K562 (cell line): ENCODE data around the gene ADD2.

ENCODE experiments used
- BHLHE40 ChIP-seq: IDR thresholded peaks from 2 replicates; pipeline ENCODE4 v1.6.1; 2011; ENCODE audit warnings: low read length, improper control_type of control experiment
- CXXC5 ChIP-seq: fragments of 250-450 bp; sonication (Bioruptor Pico); IDR thresholded peaks from 2 replicates; pipeline ENCODE4 v1.8.0; 2022; ENCODE audit warnings: inconsistent platforms, mild to moderate bottlenecking, moderate library complexity
- EZH2 ChIP-seq: IDR thresholded peaks from 2 replicates; pipeline ENCODE4 v1.6.1; 2012; ENCODE audit warnings: low read depth, mild to moderate bottlenecking, inconsistent platforms, low read length, borderline replicate concordance
- NRF1 ChIP-seq, 2 experiments: fragments of 450-650 bp; IDR thresholded peaks in 1 of 2; conservative IDR thresholded peaks in 1 of 2; 2 replicates each; pipeline ENCODE4 v1.6.1; 2014; ENCODE audit warnings: mild to moderate bottlenecking in 2 of 2
- RAD21 ChIP-seq, 2 experiments: fragments of 250-450 bp in 1 of 2; fragments of 450-650 bp in 1 of 2; sonication (Bioruptor Pico) in 1 of 2; formaldehyde crosslinking in 1 of 2; IDR thresholded peaks in 1 of 2; conservative IDR thresholded peaks in 1 of 2; 2 replicates each; pipeline versions ENCODE4 v1.4.0 to v1.8.0; 2020 to 2022; ENCODE audit warnings: mild to moderate bottlenecking in 2 of 2, moderate library complexity in 1 of 2
- RFX5 ChIP-seq: IDR thresholded peaks from 2 replicates; pipeline ENCODE4 v1.6.1; 2011; ENCODE audit warnings: low read depth, mild to moderate bottlenecking, improper control_type of control experiment, low read length
- TBL1XR1 ChIP-seq, 2 experiments: IDR thresholded peaks; 2 replicates each; pipeline ENCODE4 v1.6.1; 2012; ENCODE audit warnings: improper control_type of control experiment in 2 of 2, low read length in 2 of 2, mild to moderate bottlenecking in 1 of 2
- ZBTB26 ChIP-seq: fragments of 450-650 bp; formaldehyde crosslinking; IDR thresholded peaks from 2 replicates; pipeline ENCODE4 v1.4.0; 2022; ENCODE audit warnings: missing genetic modification characterization
- ZNF12 ChIP-seq: sonication (generic); formaldehyde crosslinking; IDR thresholded peaks from 2 replicates; pipeline ENCODE4 v1.4.0; 2020; ENCODE audit warnings: mild to moderate bottlenecking, missing genetic modification reagents
- TF ChIP-seq, protein P1 (sequence below), 3 experiments: IDR thresholded peaks in 2 of 3; conservative IDR thresholded peaks in 1 of 3; 2 replicates each; pipeline ENCODE4 v1.5.1; 2011 to 2012; ENCODE audit warnings: low read length in 3 of 3, mild to moderate bottlenecking in 3 of 3, control low read depth in 2 of 3, improper control_type of control experiment in 1 of 3, inconsistent platforms in 1 of 3, low read depth in 1 of 3, mixed read lengths in 1 of 3, moderate library complexity in 1 of 3; ENCODE audit not compliant: insufficient read depth in 2 of 3

DNA sequence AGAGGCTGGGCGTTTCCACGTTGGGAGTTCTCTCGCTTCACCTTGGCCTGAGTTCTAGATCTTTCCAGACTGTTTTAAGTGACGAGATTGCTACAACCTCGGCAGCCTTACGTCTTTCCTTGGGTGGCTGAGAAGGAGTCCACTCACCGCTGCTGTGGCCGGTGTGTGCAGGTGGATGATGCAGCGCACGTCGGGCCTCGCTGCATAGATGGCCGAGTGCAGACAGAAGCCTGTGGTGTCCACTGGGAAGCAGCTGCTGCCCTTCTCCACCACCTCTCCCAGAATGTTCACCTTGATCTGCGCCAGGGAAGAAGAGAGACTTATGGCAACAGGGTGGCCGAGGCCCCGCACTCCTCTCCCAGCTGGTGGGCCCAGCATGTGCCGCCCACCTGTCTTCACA is 75.7 kb downstream of the ADD2 start:
- TF ChIP-seq EZH2 (no peak), RAD21 (CRISPR knock-in tag; conservative IDR thresholded peaks at IDR 0.05 in 1 of 2, IDR thresholded peaks at IDR 0.05 in 1 of 2) (no peak), ZBTB26 (CRISPR knock-in tag) (no peak), ZNF12 (no peak), TBL1XR1 (IDR thresholded peaks at IDR 0.05; ENCODE audit: low read length in 2 of 2) (no peak), CXXC5 (CRISPR knock-in tag) (no peak), RFX5 (no peak), NRF1 (conservative IDR thresholded peaks at IDR 0.05 in 1 of 2, IDR thresholded peaks at IDR 0.05 in 1 of 2) (no peak), BHLHE40 (no peak)
- TF ChIP-seq, protein P1, sequence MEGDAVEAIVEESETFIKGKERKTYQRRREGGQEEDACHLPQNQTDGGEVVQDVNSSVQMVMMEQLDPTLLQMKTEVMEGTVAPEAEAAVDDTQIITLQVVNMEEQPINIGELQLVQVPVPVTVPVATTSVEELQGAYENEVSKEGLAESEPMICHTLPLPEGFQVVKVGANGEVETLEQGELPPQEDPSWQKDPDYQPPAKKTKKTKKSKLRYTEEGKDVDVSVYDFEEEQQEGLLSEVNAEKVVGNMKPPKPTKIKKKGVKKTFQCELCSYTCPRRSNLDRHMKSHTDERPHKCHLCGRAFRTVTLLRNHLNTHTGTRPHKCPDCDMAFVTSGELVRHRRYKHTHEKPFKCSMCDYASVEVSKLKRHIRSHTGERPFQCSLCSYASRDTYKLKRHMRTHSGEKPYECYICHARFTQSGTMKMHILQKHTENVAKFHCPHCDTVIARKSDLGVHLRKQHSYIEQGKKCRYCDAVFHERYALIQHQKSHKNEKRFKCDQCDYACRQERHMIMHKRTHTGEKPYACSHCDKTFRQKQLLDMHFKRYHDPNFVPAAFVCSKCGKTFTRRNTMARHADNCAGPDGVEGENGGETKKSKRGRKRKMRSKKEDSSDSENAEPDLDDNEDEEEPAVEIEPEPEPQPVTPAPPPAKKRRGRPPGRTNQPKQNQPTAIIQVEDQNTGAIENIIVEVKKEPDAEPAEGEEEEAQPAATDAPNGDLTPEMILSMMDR (IDR thresholded peaks at IDR 0.05 in 2 of 3, conservative IDR thresholded peaks at IDR 0.05 in 1 of 3; ENCODE audit: insufficient read depth in 2 of 3, low read depth in 1 of 3, low read length in 3 of 3) = no peak
